Measurements from ENCODE around the gene NCOR2. TPM values are rescaled to one million over a fixed set of nuclear protein-coding genes. Genes with fewer than 3 reads are reported as not detected.

The NCOR2 gene
- total RNA-seq, 1 donor from 2014 or later, result 118 TPM

GRCh38 chr12:124566161-124566996 is 1.0 kb downstream of the NCOR2 start:
- Mint-ChIP-seq H3K9me3 (no peaks in the 10 kb centered on the region), H3K4me1 (ENCODE audit: low read depth) (peaks cover 24% of the 10 kb centered on the region), H3K4me3 (peak overlapping the region; percentile 94)

GRCh38 chr12:124565656-124566160 is 1.7 kb downstream of the NCOR2 start:
- intact Hi-C loops (cut with micrococcal nuclease), result loop anchor here (1.0 to 5.0 kb wide), 9 partner anchors 13 to 423 kb away; partner anchors contain the start of genes DHX37 and UBC
- Mint-ChIP-seq H3K36me3 (ENCODE audit: low read depth) (no peaks in the 10 kb centered on the region), H3K9me3 (no peaks in the 10 kb centered on the region), H3K4me3 (peak overlapping the region; percentile 94), H3K27ac (peak overlapping the region; percentile 92), H3K4me1 (ENCODE audit: low read depth) (peaks cover 24% of the 10 kb centered on the region), H3K27me3 (ENCODE audit: insufficient read depth) (peaks cover 3% of the 10 kb centered on the region)
- DNase-seq (ENCODE audit: low spot score), result no peak

More at GRCh38 chr12:124566161-124566996, 1.0 kb downstream of the NCOR2 start:
- DNase-seq (ENCODE audit: low spot score), result peak; percentile 64
- H3K27me3 Mint-ChIP-seq (ENCODE audit: insufficient read depth), result peaks cover 3% of the 10 kb centered on the region
- intact Hi-C loops (cut with micrococcal nuclease), result loop anchor here (1.0 to 5.0 kb wide), 9 partner anchors 14 to 422 kb away; partner anchors contain the start of genes DHX37 and UBC
- H3K36me3 Mint-ChIP-seq (ENCODE audit: low read depth), result no peaks in the 10 kb centered on the region
- peak overlapping the region; percentile 92 for H3K27ac Mint-ChIP-seq

GRCh38 chr12:124564971-124565491 is 2.4 kb downstream of the NCOR2 start:
- peak overlapping the region; percentile 94 for H3K4me3 Mint-ChIP-seq
- no peak for DNase-seq (ENCODE audit: low spot score)
- H3K27ac Mint-ChIP-seq, result no peak overlapping the region
- intact Hi-C loops (cut with micrococcal nuclease), result loop anchor here (5.0 kb wide), 1 partner anchor 173 kb away; no protein-coding TSS in a partner anchor
- H3K27me3 Mint-ChIP-seq (ENCODE audit: insufficient read depth), result peaks cover 3% of the 10 kb centered on the region
- H3K36me3 Mint-ChIP-seq (ENCODE audit: low read depth), result no peaks in the 10 kb centered on the region
- no peaks in the 10 kb centered on the region for H3K9me3 Mint-ChIP-seq
- peaks cover 24% of the 10 kb centered on the region for H3K4me1 Mint-ChIP-seq (ENCODE audit: low read depth)

- no peaks in the 10 kb centered on the region for H3K27me3 Mint-ChIP-seq (ENCODE audit: insufficient read depth)
- peak overlapping the region; percentile 19 for H3K4me3 Mint-ChIP-seq
- H3K4me1 Mint-ChIP-seq (ENCODE audit: low read depth), result peaks cover 24% of the 10 kb centered on the region
Observed at GRCh38 chr12:124564232-124564958, 3.0 kb downstream of the NCOR2 start.

GRCh38 chr12:124563809-124564208 is 3.6 kb downstream of the NCOR2 start:
- Mint-ChIP-seq H3K36me3 (ENCODE audit: low read depth) (peaks cover 4% of the 10 kb centered on the region), H3K27me3 (ENCODE audit: insufficient read depth) (no peaks in the 10 kb centered on the region), H3K9me3 (no peaks in the 10 kb centered on the region), H3K4me3 (no peak overlapping the region), H3K4me1 (ENCODE audit: low read depth) (peaks cover 24% of the 10 kb centered on the region), H3K27ac (no peak overlapping the region)
- no peak for DNase-seq (ENCODE audit: low spot score)
- intact Hi-C loops (cut with micrococcal nuclease), result no loop called here

More at GRCh38 chr12:124564232-124564958, 3.0 kb downstream of the NCOR2 start:
- Mint-ChIP-seq H3K27ac (no peak overlapping the region), H3K36me3 (ENCODE audit: low read depth) (peaks cover 2% of the 10 kb centered on the region), H3K9me3 (no peaks in the 10 kb centered on the region)
- no peak for DNase-seq (ENCODE audit: low spot score)
- intact Hi-C loops (cut with micrococcal nuclease), result no loop called here

- no peak overlapping the region for H3K4me3 Mint-ChIP-seq
- peaks cover 4% of the 10 kb centered on the region for H3K36me3 Mint-ChIP-seq (ENCODE audit: low read depth)
- no peak overlapping the region for H3K27ac Mint-ChIP-seq
- intact Hi-C loops (cut with micrococcal nuclease), result no loop called here
- no peaks in the 10 kb centered on the region for H3K27me3 Mint-ChIP-seq (ENCODE audit: insufficient read depth)
- H3K9me3 Mint-ChIP-seq, result no peaks in the 10 kb centered on the region
- no peak for DNase-seq (ENCODE audit: low spot score)
- H3K4me1 Mint-ChIP-seq (ENCODE audit: low read depth), result peaks cover 24% of the 10 kb centered on the region
Observed at GRCh38 chr12:124563401-124563800, 4.0 kb downstream of the NCOR2 start.

- intact Hi-C loops (cut with micrococcal nuclease), result no loop called here
- Mint-ChIP-seq H3K27me3 (ENCODE audit: insufficient read depth) (no peaks in the 10 kb centered on the region), H3K4me1 (ENCODE audit: low read depth) (peaks cover 19% of the 10 kb centered on the region), H3K9me3 (no peaks in the 10 kb centered on the region), H3K27ac (no peak overlapping the region), H3K36me3 (ENCODE audit: low read depth) (peaks cover 4% of the 10 kb centered on the region), H3K4me3 (no peak overlapping the region)
- DNase-seq (ENCODE audit: low spot score), result no peak
Observed at GRCh38 chr12:124562796-124563181, 4.6 kb downstream of the NCOR2 start.

GRCh38 chr12:124562018-124562795 is 5.2 kb downstream of the NCOR2 start:
- no peak for DNase-seq (ENCODE audit: low spot score)
- H3K36me3 Mint-ChIP-seq (ENCODE audit: low read depth), result peaks cover 4% of the 10 kb centered on the region
- H3K9me3 Mint-ChIP-seq, result no peaks in the 10 kb centered on the region
- intact Hi-C loops (cut with micrococcal nuclease), result no loop called here
- H3K4me3 Mint-ChIP-seq, result no peak overlapping the region
- no peaks in the 10 kb centered on the region for H3K27me3 Mint-ChIP-seq (ENCODE audit: insufficient read depth)
- H3K27ac Mint-ChIP-seq, result no peak overlapping the region
- H3K4me1 Mint-ChIP-seq (ENCODE audit: low read depth), result peaks cover 18% of the 10 kb centered on the region

- intact Hi-C loops (cut with micrococcal nuclease), result no loop called here
- H3K9me3 Mint-ChIP-seq, result no peaks in the 10 kb centered on the region
- no peak for DNase-seq (ENCODE audit: low spot score)
- H3K36me3 Mint-ChIP-seq (ENCODE audit: low read depth), result peaks cover 4% of the 10 kb centered on the region
- no peak overlapping the region for H3K4me3 Mint-ChIP-seq
- peaks cover 18% of the 10 kb centered on the region for H3K4me1 Mint-ChIP-seq (ENCODE audit: low read depth)
- no peaks in the 10 kb centered on the region for H3K27me3 Mint-ChIP-seq (ENCODE audit: insufficient read depth)
- H3K27ac Mint-ChIP-seq, result no peak overlapping the region
Observed at GRCh38 chr12:124561231-124561630, 6.2 kb downstream of the NCOR2 start.

GRCh38 chr12:124560146-124560890 is 7.1 kb downstream of the NCOR2 start:
- no peak overlapping the region for H3K27ac Mint-ChIP-seq
- no peaks in the 10 kb centered on the region for H3K27me3 Mint-ChIP-seq (ENCODE audit: insufficient read depth)
- peaks cover 4% of the 10 kb centered on the region for H3K36me3 Mint-ChIP-seq (ENCODE audit: low read depth)
- peaks cover 12% of the 10 kb centered on the region for H3K4me1 Mint-ChIP-seq (ENCODE audit: low read depth)
- intact Hi-C loops (cut with micrococcal nuclease), result no loop called here
- DNase-seq (ENCODE audit: low spot score), result no peak
- H3K4me3 Mint-ChIP-seq, result no peak overlapping the region
- no peaks in the 10 kb centered on the region for H3K9me3 Mint-ChIP-seq

- no peak overlapping the region for H3K27ac Mint-ChIP-seq
- H3K9me3 Mint-ChIP-seq, result no peaks in the 10 kb centered on the region
- DNase-seq (ENCODE audit: low spot score), result no peak
- H3K4me3 Mint-ChIP-seq, result no peak overlapping the region
- H3K27me3 Mint-ChIP-seq (ENCODE audit: insufficient read depth), result peaks cover under 1% of the 10 kb centered on the region
- peaks cover 11% of the 10 kb centered on the region for H3K4me1 Mint-ChIP-seq (ENCODE audit: low read depth)
- intact Hi-C loops (cut with micrococcal nuclease), result no loop called here
- H3K36me3 Mint-ChIP-seq (ENCODE audit: low read depth), result peaks cover 4% of the 10 kb centered on the region
Observed at GRCh38 chr12:124559182-124560017, 8.0 kb downstream of the NCOR2 start.
